Adrenal gland (tissue), 12 donors: ENCODE measurements around the gene KRTAP10-3. TPM values are rescaled to one million over a fixed set of nuclear protein-coding genes. Genes with fewer than 3 reads are reported as not detected.

Source experiments
- DNase-seq, 7 donors: peaks; one replicate each; pipeline ENCODE4 v3.0.0-alpha.2; 2019 to 2020
- H3K27ac ChIP-seq, 5 donors: fragments of 200-600 bp; sonication (generic) in 4 of 5; 1 replicate in 3 of 5; 2 replicates in 2 of 5; pipeline versions ENCODE4 v1.5.1 to v1.8.0; 2016 to 2020; ENCODE audit warnings: mild to moderate bottlenecking in 1 of 5
- H3K27me3 ChIP-seq: fragments of 200-600 bp; 2 replicates; pipeline ENCODE4 v1.8.0; 2021
- H3K36me3 ChIP-seq, 2 donors: fragments of 200-600 bp; replicated peaks in 1 of 2; 1 replicate in 1 of 2; 2 replicates in 1 of 2; pipeline versions ENCODE4 v1.5.1 to v1.8.0; 2018 to 2022
- H3K4me1 ChIP-seq, 2 donors: fragments of 200-600 bp; replicated peaks in 1 of 2; 1 replicate in 1 of 2; 2 replicates in 1 of 2; pipeline versions ENCODE4 v1.5.1 to v1.8.0; 2018 to 2021
- H3K4me3 ChIP-seq, 4 donors: fragments of 200-600 bp; sonication (generic) in 3 of 4; one replicate each; pipeline ENCODE4 v1.5.1; 2016 to 2018
- H3K9me3 ChIP-seq, 3 donors: fragments of 200-600 bp; sonication (generic) in 1 of 3; replicated peaks in 1 of 3; 1 replicate in 2 of 3; 2 replicates in 1 of 3; pipeline versions ENCODE4 v1.5.1 to v1.8.0; 2016 to 2021
- POLR2A ChIP-seq, 2 donors: fragments of 450-650 bp; IDR thresholded peaks; one replicate each; pipeline ENCODE4 v1.6.1; 2017; ENCODE audit warnings: antibody characterized with exemption in 2 of 2, mild to moderate bottlenecking in 2 of 2, moderate library complexity in 1 of 2
- WGBS, 4 donors: extraction: QIAGEN DNeasy Blood & Tissue Kit in 2 of 4; methylation state at CpG; one replicate each; pipeline versions ENCODE4 v1.1.5 to v1.1.7; 2013 to 2017; 5-methylcytosine and 5-hydroxymethylcytosine counted together
- intact Hi-C, 2 donors: fragments of 100-400 bp; cut with DNase I; formaldehyde crosslinking; loops; one replicate each; pipeline versions ENCODE4 v1.14.1 to v1.15.0; 2022 to 2023
- polyA plus RNA-seq, 3 donors: library from polyadenylated mRNA; stranded (reverse); fragments of 200-250 nt in 2 of 3; fragments of 350-450 nt in 1 of 3; fragmentation: Illumina TruSeq in 1 of 3; extraction: RNeasy Lipid Tissue Mini Kit (QIAGEN cat#74804) in 1 of 3; gene quantifications; one replicate each; pipeline ENCODE4 v1.2.3, GENCODE V29; 2013 to 2014
- total RNA-seq, 9 donors: library from RNA; depleted of rRNA in 4 of 9; stranded (reverse); fragments of >200 nt in 4 of 9; fragments of 120-200 nt in 1 of 9; fragmentation: NEBNext Ultra II Directional in 1 of 9; extraction: Animal tissue kit (Norgen Biotek cat#: 25700) in 1 of 9; gene quantifications; one replicate each; pipeline versions ENCODE4 v1.1.0 to v1.2.4, GENCODE V29; 2013 to 2023
- TF ChIP-seq, protein P1 (sequence below), 6 experiments: fragments of 450-650 bp in 4 of 6; fragments of 200-600 bp in 2 of 6; sonication (generic) in 1 of 6; IDR thresholded peaks; 1 replicate in 5 of 6; 2 replicates in 1 of 6; pipeline versions ENCODE4 v1.5.1 to v1.8.0; 2016 to 2021; ENCODE audit warnings: antibody characterized with exemption in 6 of 6, mild to moderate bottlenecking in 2 of 6, moderate library complexity in 1 of 6
- donor health status: healthy with polysubstance abuse.
- donor health status: Bipolar disorder and iron deficiency.
- donor health status: DM: yes; HTN: yes; CAD: no.
- donor health status: DM: no; HTN: no; CAD: no.
- donor health status: DM: no; HTN: no; CAD: no.
- donor health status: DM: yes; HTN: yes; CAD: no.

The KRTAP10-3 gene
- total and polyA plus RNA-seq, 12 donors: not detected

GRCh38 chr21:44522753-44523204, 35.8 kb downstream of the KRTAP10-3 start:
- Histone ChIP-seq H3K4me3 (no peak overlapping the region), H3K27me3 (no peaks in the 10 kb centered on the region), H3K27ac (no peak overlapping the region), H3K9me3 (no peaks in the 10 kb centered on the region), H3K36me3 (no peaks in the 10 kb centered on the region), H3K4me1 (no peaks in the 10 kb centered on the region)
- DNase-seq: peak in 1 of 7 donors; percentile 13
- intact Hi-C loops: no loop called here
- 38 to 57% (median 38%) methylated on average over 1 of the region's 1 CpG; no CpG with 5 or more reads in 1 of the 4 donors for WGBS, 4 donors
- no peak for TF ChIP-seq POLR2A (IDR thresholded peaks at IDR 0.05)
- TF ChIP-seq, protein P1, sequence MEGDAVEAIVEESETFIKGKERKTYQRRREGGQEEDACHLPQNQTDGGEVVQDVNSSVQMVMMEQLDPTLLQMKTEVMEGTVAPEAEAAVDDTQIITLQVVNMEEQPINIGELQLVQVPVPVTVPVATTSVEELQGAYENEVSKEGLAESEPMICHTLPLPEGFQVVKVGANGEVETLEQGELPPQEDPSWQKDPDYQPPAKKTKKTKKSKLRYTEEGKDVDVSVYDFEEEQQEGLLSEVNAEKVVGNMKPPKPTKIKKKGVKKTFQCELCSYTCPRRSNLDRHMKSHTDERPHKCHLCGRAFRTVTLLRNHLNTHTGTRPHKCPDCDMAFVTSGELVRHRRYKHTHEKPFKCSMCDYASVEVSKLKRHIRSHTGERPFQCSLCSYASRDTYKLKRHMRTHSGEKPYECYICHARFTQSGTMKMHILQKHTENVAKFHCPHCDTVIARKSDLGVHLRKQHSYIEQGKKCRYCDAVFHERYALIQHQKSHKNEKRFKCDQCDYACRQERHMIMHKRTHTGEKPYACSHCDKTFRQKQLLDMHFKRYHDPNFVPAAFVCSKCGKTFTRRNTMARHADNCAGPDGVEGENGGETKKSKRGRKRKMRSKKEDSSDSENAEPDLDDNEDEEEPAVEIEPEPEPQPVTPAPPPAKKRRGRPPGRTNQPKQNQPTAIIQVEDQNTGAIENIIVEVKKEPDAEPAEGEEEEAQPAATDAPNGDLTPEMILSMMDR (IDR thresholded peaks at IDR 0.05): no peak

GRCh38 chr21:44521928-44522752, 36.5 kb downstream of the KRTAP10-3 start:
- Histone ChIP-seq H3K27ac (no peak overlapping the region), H3K27me3 (no peaks in the 10 kb centered on the region), H3K9me3 (no peaks in the 10 kb centered on the region), H3K4me1 (no peaks in the 10 kb centered on the region), H3K4me3 (no peak overlapping the region), H3K36me3 (no peaks in the 10 kb centered on the region)
- WGBS, 4 donors: 87 to 94% (median 89%) methylated on average over 20 to 33 of the region's 33 CpGs
- TF ChIP-seq, protein P1 (IDR thresholded peaks at IDR 0.05): no peak
- TF ChIP-seq POLR2A (IDR thresholded peaks at IDR 0.05): no peak
- peak in 1 of 7 donors; percentile 11 for DNase-seq
- intact Hi-C loops: no loop called here

GRCh38 chr21:44521301-44521927, 37.2 kb downstream of the KRTAP10-3 start:
- 84 to 97% (median 88%) methylated on average over 6 to 22 of the region's 22 CpGs for WGBS, 4 donors
- peak in 1 of 7 donors; percentile 3 for DNase-seq
- intact Hi-C loops: no loop called here
- no peaks in the 10 kb centered on the region for H3K36me3 ChIP-seq
- no peaks in the 10 kb centered on the region for H3K27me3 ChIP-seq
- TF ChIP-seq POLR2A (IDR thresholded peaks at IDR 0.05): no peak
- TF ChIP-seq, protein P1 (IDR thresholded peaks at IDR 0.05): no peak
- no peak overlapping the region for H3K27ac ChIP-seq
- no peak overlapping the region for H3K4me3 ChIP-seq
- no peaks in the 10 kb centered on the region for H3K4me1 ChIP-seq
- H3K9me3 ChIP-seq: no peaks in the 10 kb centered on the region
